Naive thymus-derived CD8-positive, alpha-beta T cell (primary cell): ENCODE measurements around the gene TMEM178A. TPM values are rescaled to one million over a fixed set of nuclear protein-coding genes. Genes with fewer than 3 reads are reported as not detected.
A peak's percentile ranks its signal among the peaks of the same experiment; 100 is the strongest.

Experiments
- ATAC-seq, 2 donors: fragments of 150-1000 bp; cut with Tn5 transposase in 1 of 2; sonication (Bioruptor Pico), chemical (Tn5 transposase) in 1 of 2; 1 replicate in 1 of 2; 2 replicates in 1 of 2; pipeline ENCODE4 v1.10.0; 2021; ENCODE audit warnings: mild to moderate bottlenecking in 2 of 2, moderate library complexity in 2 of 2
- POLR2A ChIA-PET: fragments of 350-600 bp; sonication (Branson Sonifier 250); formaldehyde crosslinking; loops from one replicate; lab custom pipeline; 2021; ENCODE audit warnings: antibody characterized with exemption; lab: Charles Lee
- DNase-seq, 10 donors: peaks; one replicate each; pipeline versions ENCODE4 v3.0.0 to v3.0.0-alpha.2; 2020 to 2022
- H3K27ac Mint-ChIP-seq, 10 donors: one replicate each; pipeline ENCODE4 v1.8.0; 2020 to 2022; ENCODE audit warnings: mild to moderate bottlenecking in 10 of 10, mixed read lengths in 10 of 10, moderate library complexity in 4 of 10, inconsistent platforms in 1 of 10
- H3K27me3 Mint-ChIP-seq, 5 donors: one replicate each; pipeline ENCODE4 v1.8.0; 2021 to 2022; ENCODE audit warnings: mixed read lengths in 5 of 5
- H3K36me3 Mint-ChIP-seq, 3 donors: one replicate each; pipeline ENCODE4 v1.8.0; 2020 to 2022; ENCODE audit warnings: mixed read lengths in 3 of 3, mild to moderate bottlenecking in 2 of 3, inconsistent platforms in 1 of 3
- H3K4me1 Mint-ChIP-seq, 4 donors: one replicate each; pipeline ENCODE4 v1.8.0; 2021 to 2022; ENCODE audit warnings: mixed read lengths in 4 of 4
- H3K4me3 Mint-ChIP-seq, 10 donors: one replicate each; pipeline ENCODE4 v1.8.0; 2020 to 2022; ENCODE audit warnings: mild to moderate bottlenecking in 10 of 10, mixed read lengths in 10 of 10, moderate library complexity in 6 of 10, inconsistent platforms in 1 of 10
- H3K9me3 Mint-ChIP-seq, 9 donors: one replicate each; pipeline ENCODE4 v1.8.0; 2020 to 2022; ENCODE audit warnings: mixed read lengths in 9 of 9, mild to moderate bottlenecking in 3 of 9, inconsistent platforms in 1 of 9, moderate library complexity in 1 of 9
- polyA plus RNA-seq, 3 donors: library from polyadenylated mRNA; unstranded; fragments of 300-500 nt; fragmentation: Illumina TruSeq; gene quantifications; one replicate each; pipeline ENCODE4 v1.2.3, GENCODE V29; 2021
- total RNA-seq, 8 experiments: library from RNA in 2 of 8; stranded (reverse) in 2 of 8; gene quantifications; one replicate each; pipeline ENCODE4 v1.2.3 and lab custom pipeline; 2021 to 2026

Gene TMEM178A
- total and polyA plus RNA-seq, 5 experiments from 2014 or later: 0.11 to 0.99 (median 0.47) TPM; not detected in 2

- Mint-ChIP-seq H3K4me3 (no peak overlapping the region), H3K27ac (no peak overlapping the region), H3K27me3 (peaks cover 0 to 22% (median 11%) of the 10 kb centered on the region in 5 donors), H3K36me3 (peaks cover 0 to 13% (median 3%) of the 10 kb centered on the region in 3 donors), H3K4me1 (peaks cover 0 to 2% (median 0%) of the 10 kb centered on the region in 4 donors), H3K9me3 (peaks cover 0 to 17% (median 7%) of the 10 kb centered on the region in 9 donors)
- ATAC-seq: no peak
- POLR2A ChIA-PET: no interaction called here
- no peak for DNase-seq
These were observed 41.2 kb downstream of the TMEM178A start for GRCh38 chr2:39706945-39707344.

DNA sequence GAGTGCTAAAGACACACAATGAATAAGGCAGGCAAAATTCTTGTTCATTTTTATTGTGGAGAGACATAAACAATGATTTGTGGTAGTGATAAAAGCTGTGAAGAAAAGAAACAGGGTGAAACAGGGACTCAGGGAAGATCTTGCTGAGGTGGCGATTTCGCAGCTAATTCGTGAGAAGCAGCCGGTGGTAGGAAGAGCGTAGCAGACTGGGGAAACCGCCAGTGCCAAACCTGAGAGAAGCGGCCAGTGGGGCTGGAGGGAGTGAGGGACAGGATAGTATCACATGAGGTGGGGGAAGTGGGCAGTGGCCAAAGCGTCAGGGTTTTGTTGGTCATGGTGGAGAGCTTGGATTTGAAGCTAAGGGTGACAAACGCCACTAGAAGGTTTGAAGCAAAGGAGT, 42.3 kb downstream of the TMEM178A start:
- no peak for ATAC-seq
- Mint-ChIP-seq H3K27ac (peak overlapping the region in 1 of 10 donors; percentile 66), H3K4me1 (peaks cover 0 to 2% (median 0%) of the 10 kb centered on the region in 4 donors), H3K27me3 (peaks cover 2 to 22% (median 11%) of the 10 kb centered on the region in 5 donors), H3K4me3 (no peak overlapping the region), H3K9me3 (peaks cover 0 to 12% (median 1%) of the 10 kb centered on the region in 9 donors), H3K36me3 (peaks cover 0 to 9% (median 3%) of the 10 kb centered on the region in 3 donors)
- POLR2A ChIA-PET: no interaction called here
- no peak for DNase-seq

DNA sequence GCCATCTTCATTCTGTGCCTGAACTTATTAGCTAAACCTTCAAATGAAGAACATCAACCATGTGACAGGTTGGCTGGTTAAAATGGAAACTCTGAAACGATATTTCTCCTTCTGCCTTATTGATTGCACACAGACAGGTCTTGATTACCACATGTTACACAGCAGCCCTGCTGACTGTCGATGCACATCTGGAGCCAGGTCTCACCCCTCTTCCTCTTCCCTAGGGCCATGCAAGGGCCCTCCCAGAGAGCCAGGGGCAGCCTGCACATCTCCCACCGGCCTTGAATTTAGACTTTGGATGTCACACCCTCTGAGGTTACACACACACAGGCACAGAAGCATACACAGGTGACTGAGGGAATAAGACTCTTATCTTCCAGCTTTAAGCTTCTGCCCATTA, 45.1 kb downstream of the TMEM178A start:
- Mint-ChIP-seq H3K27ac (no peak overlapping the region), H3K27me3 (peaks cover 2 to 22% (median 6%) of the 10 kb centered on the region in 5 donors), H3K4me1 (peaks cover 0 to 2% (median 0%) of the 10 kb centered on the region in 4 donors), H3K9me3 (peaks cover 0 to 5% (median 0%) of the 10 kb centered on the region in 9 donors), H3K36me3 (peaks cover 0 to 5% (median 3%) of the 10 kb centered on the region in 3 donors), H3K4me3 (no peak overlapping the region)
- ATAC-seq: no peak
- POLR2A ChIA-PET: no interaction called here
- DNase-seq: no peak

GRCh38 chr2:39712953-39713352, 47.2 kb downstream of the TMEM178A start:
- peaks cover 0 to 9% (median 2%) of the 10 kb centered on the region in 5 donors for H3K27me3 Mint-ChIP-seq
- POLR2A ChIA-PET: no interaction called here
- H3K4me1 Mint-ChIP-seq: peaks cover 0 to 2% (median 0%) of the 10 kb centered on the region in 4 donors
- peaks cover 0 to 2% (median 0%) of the 10 kb centered on the region in 9 donors for H3K9me3 Mint-ChIP-seq
- no peak for ATAC-seq
- H3K36me3 Mint-ChIP-seq: peaks cover 0 to 2% (median 1%) of the 10 kb centered on the region in 3 donors
- H3K27ac Mint-ChIP-seq: no peak overlapping the region
- no peak overlapping the region for H3K4me3 Mint-ChIP-seq
- no peak for DNase-seq

DNA sequence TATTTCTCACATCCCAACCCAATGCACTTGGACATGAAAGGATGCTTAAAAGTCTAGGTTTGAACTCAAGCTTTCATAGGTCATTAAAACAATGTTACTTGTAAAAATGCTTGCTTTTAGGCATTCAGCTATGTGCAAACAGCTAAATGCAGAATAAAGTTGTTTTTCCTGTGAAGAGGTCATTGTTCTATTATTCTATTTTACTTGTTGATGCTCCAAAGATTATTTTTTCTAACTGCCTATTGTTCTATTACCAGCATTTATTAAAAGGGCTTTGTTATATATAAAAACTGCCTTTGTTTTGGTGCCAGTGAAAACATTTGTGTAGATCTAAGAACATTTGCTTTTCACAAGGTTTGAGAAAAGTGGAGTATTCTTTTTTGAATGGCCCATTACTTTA, 49.4 kb downstream of the TMEM178A start:
- Mint-ChIP-seq H3K27ac (peak overlapping the region in 1 of 10 donors; percentile 4), H3K36me3 (no peaks in the 10 kb centered on the region), H3K27me3 (peaks cover 0 to 2% (median 0%) of the 10 kb centered on the region in 5 donors), H3K9me3 (no peaks in the 10 kb centered on the region), H3K4me1 (no peaks in the 10 kb centered on the region), H3K4me3 (no peak overlapping the region)
- POLR2A ChIA-PET: no interaction called here
- DNase-seq: no peak
- ATAC-seq: no peak

DNA sequence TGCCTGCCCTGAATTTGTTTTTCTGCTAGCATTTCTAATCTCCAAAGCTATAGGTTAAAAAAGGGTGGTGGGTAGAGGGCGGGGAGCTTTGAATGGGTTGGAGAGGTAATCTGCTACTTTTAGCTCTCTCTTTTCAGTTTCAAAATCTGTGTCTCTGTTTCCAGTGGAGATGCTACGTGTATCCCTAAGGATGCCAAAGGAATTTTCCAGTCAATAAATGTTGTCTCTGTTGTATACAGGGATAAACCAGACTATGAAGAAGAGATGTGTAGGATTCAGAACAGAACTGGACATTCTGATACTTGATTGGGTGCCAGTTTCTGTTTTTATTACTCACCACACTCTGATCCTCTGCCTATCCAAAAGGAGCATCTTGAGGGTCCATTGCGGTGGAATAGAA, 50.1 kb downstream of the TMEM178A start:
- H3K36me3 Mint-ChIP-seq: no peaks in the 10 kb centered on the region
- ATAC-seq (no peak), DNase-seq (no peak)
- no peaks in the 10 kb centered on the region for H3K4me1 Mint-ChIP-seq
- H3K9me3 Mint-ChIP-seq: no peaks in the 10 kb centered on the region
- no peak overlapping the region for H3K27ac Mint-ChIP-seq
- H3K4me3 Mint-ChIP-seq: no peak overlapping the region
- H3K27me3 Mint-ChIP-seq: peaks cover 4 to 5% (median 5%) of the 10 kb centered on the region in 5 donors
- POLR2A ChIA-PET: no interaction called here

- Mint-ChIP-seq H3K9me3 (no peaks in the 10 kb centered on the region), H3K27ac (no peak overlapping the region), H3K36me3 (no peaks in the 10 kb centered on the region), H3K4me1 (no peaks in the 10 kb centered on the region), H3K4me3 (no peak overlapping the region), H3K27me3 (peaks cover 6 to 18% (median 8%) of the 10 kb centered on the region in 5 donors)
- POLR2A ChIA-PET: no interaction called here
- DNase-seq (no peak), ATAC-seq (no peak)
These were observed 51.4 kb downstream of the TMEM178A start for GRCh38 chr2:39717067-39717466.

GRCh38 chr2:39718483-39718882, 52.8 kb downstream of the TMEM178A start:
- ATAC-seq (no peak), DNase-seq (no peak)
- Mint-ChIP-seq H3K27ac (no peak overlapping the region), H3K4me3 (no peak overlapping the region), H3K27me3 (peaks cover 6 to 19% (median 8%) of the 10 kb centered on the region in 5 donors), H3K9me3 (no peaks in the 10 kb centered on the region), H3K36me3 (no peaks in the 10 kb centered on the region), H3K4me1 (no peaks in the 10 kb centered on the region)
- POLR2A ChIA-PET: no interaction called here

GRCh38 chr2:39719317-39719716, 53.6 kb downstream of the TMEM178A start:
- POLR2A ChIA-PET: no interaction called here

GRCh38 chr2:39720970-39721369, 55.3 kb downstream of the TMEM178A start:
- no peak for DNase-seq
- no peaks in the 10 kb centered on the region for H3K36me3 Mint-ChIP-seq
- no peak for ATAC-seq
- no peak overlapping the region for H3K4me3 Mint-ChIP-seq
- H3K27ac Mint-ChIP-seq: no peak overlapping the region
- H3K27me3 Mint-ChIP-seq: peaks cover 6 to 19% (median 7%) of the 10 kb centered on the region in 5 donors
- no peaks in the 10 kb centered on the region for H3K4me1 Mint-ChIP-seq
- no peaks in the 10 kb centered on the region for H3K9me3 Mint-ChIP-seq
- POLR2A ChIA-PET: no interaction called here

More at GRCh38 chr2:39719317-39719716, 53.6 kb downstream of the TMEM178A start:
- no peak overlapping the region for H3K4me3 Mint-ChIP-seq
- no peak for DNase-seq
- no peak for ATAC-seq
- H3K4me1 Mint-ChIP-seq: no peaks in the 10 kb centered on the region
- peaks cover 6 to 19% (median 8%) of the 10 kb centered on the region in 5 donors for H3K27me3 Mint-ChIP-seq
- H3K36me3 Mint-ChIP-seq: no peaks in the 10 kb centered on the region
- H3K9me3 Mint-ChIP-seq: no peaks in the 10 kb centered on the region
- H3K27ac Mint-ChIP-seq: no peak overlapping the region

- Mint-ChIP-seq H3K27me3 (peaks cover 6 to 19% (median 7%) of the 10 kb centered on the region in 5 donors), H3K27ac (no peak overlapping the region), H3K36me3 (no peaks in the 10 kb centered on the region), H3K4me1 (peaks cover 0 to 3% (median under 1%) of the 10 kb centered on the region in 4 donors), H3K4me3 (no peak overlapping the region), H3K9me3 (peaks cover 0 to 3% (median 0%) of the 10 kb centered on the region in 9 donors)
- POLR2A ChIA-PET: no interaction called here
- no peak for DNase-seq
- ATAC-seq: no peak
These were observed 57.8 kb downstream of the TMEM178A start for GRCh38 chr2:39723497-39723896.

DNA sequence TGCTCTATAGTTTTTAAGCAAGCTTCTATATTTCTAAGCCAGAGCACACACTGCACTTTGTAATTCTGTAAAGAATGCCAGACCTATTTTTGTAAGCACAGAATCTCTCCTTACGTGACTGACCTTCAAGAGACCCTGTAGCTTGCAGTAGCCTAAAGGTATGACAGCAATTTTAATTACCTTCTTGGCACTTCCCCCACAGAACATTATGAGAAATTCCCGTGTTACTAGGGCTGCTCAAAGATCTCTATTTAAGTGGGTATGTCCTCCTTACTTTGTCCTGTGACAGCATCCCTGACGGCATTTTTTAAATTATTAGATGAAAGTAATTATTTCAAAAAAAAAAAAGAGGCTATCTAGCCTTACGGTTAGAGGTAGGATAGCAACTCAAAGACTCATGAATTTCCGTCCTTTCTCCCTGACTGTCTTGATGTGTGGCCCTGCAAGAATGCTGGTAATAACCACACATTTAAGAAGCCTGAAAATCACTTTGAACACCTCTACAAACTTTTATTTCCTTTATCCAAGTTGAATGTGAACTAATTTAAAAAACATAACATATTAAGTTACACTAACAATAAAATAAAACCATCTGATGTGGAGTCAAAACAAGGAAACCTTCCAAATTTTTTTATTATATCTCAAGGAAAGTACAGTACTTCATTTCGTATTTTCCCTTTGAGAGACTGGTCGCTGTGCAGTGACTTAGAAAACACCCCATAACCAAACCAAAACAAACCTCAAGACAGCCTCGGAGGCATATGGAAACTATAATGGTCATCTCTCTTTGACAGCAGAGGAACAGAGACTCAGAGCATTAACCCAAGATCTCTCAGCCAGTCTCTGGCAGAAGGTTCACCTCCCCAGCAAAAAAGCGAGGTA, 58.5 kb downstream of the TMEM178A start:
- Mint-ChIP-seq H3K27ac (no peak overlapping the region), H3K27me3 (peaks cover 6 to 19% (median 7%) of the 10 kb centered on the region in 5 donors), H3K9me3 (peaks cover 0 to 3% (median 0%) of the 10 kb centered on the region in 9 donors), H3K4me1 (peaks cover 0 to 3% (median under 1%) of the 10 kb centered on the region in 4 donors), H3K4me3 (no peak overlapping the region), H3K36me3 (no peaks in the 10 kb centered on the region)
- POLR2A ChIA-PET: no interaction called here
- DNase-seq: no peak
- ATAC-seq: no peak

DNA sequence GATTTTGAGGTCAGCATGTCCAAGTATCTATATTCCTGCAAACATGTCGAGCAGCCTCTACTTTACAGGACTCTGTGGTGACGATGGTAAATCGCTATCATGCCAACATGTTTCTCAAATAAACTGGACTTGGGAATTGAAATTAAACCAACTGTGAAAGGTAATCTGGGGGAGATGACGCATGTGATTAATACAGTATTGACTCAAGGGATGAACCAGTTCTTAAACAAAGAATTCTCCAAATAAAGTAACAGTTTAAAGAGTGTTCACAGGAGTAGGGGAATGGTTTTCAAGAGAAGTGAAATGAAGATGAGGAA, 59.1 kb downstream of the TMEM178A start:
- H3K36me3 Mint-ChIP-seq: no peaks in the 10 kb centered on the region
- H3K4me1 Mint-ChIP-seq: peaks cover 0 to 3% (median under 1%) of the 10 kb centered on the region in 4 donors
- DNase-seq (no peak), ATAC-seq (no peak)
- no peak overlapping the region for H3K4me3 Mint-ChIP-seq
- peaks cover 0 to 3% (median 0%) of the 10 kb centered on the region in 9 donors for H3K9me3 Mint-ChIP-seq
- POLR2A ChIA-PET: no interaction called here
- peaks cover 6 to 19% (median 7%) of the 10 kb centered on the region in 5 donors for H3K27me3 Mint-ChIP-seq
- no peak overlapping the region for H3K27ac Mint-ChIP-seq
